ENCODE measurements around the gene NUCB2.

The NUCB2 gene

GRCh38 chr11:17280494-17281127 is 4.1 kb downstream of the NUCB2 start:
- no peak overlapping the region for H3K4me3 ChIP-seq (ENCODE audit: control insufficient read depth, low read depth, low read length)
- no peak for TF ChIP-seq CTCF (conservative IDR thresholded peaks at IDR 0.05; ENCODE audit: control insufficient read depth, insufficient read depth, low read depth, low read length)
- DNase-seq (ENCODE audit: low read depth) = no peak

- no peak overlapping the region for H3K4me3 ChIP-seq (ENCODE audit: control insufficient read depth, low read depth, low read length)
- DNase-seq (ENCODE audit: low read depth) = no peak
- no peak for TF ChIP-seq CTCF (conservative IDR thresholded peaks at IDR 0.05; ENCODE audit: control insufficient read depth, insufficient read depth, low read depth, low read length)
Measured at GRCh38 chr11:17286332-17286731, 9.8 kb downstream of the NUCB2 start.

GRCh38 chr11:17287058-17287457 is 10.5 kb downstream of the NUCB2 start:
- H3K4me3 ChIP-seq (ENCODE audit: control insufficient read depth, low read depth, low read length) = no peak overlapping the region
- DNase-seq (ENCODE audit: low read depth) = no peak
- no peak for TF ChIP-seq CTCF (conservative IDR thresholded peaks at IDR 0.05; ENCODE audit: control insufficient read depth, insufficient read depth, low read depth, low read length)

GRCh38 chr11:17291710-17292109 is 15.2 kb downstream of the NUCB2 start:
- H3K4me3 ChIP-seq (ENCODE audit: control insufficient read depth, low read depth, low read length) = no peak overlapping the region
- TF ChIP-seq CTCF (conservative IDR thresholded peaks at IDR 0.05; ENCODE audit: control insufficient read depth, insufficient read depth, low read depth, low read length) = no peak
- no peak for DNase-seq (ENCODE audit: low read depth)

- no peak overlapping the region for H3K4me3 ChIP-seq (ENCODE audit: control insufficient read depth, low read depth, low read length)
- no peak for DNase-seq (ENCODE audit: low read depth)
- TF ChIP-seq CTCF (conservative IDR thresholded peaks at IDR 0.05; ENCODE audit: control insufficient read depth, insufficient read depth, low read depth, low read length) = no peak
Measured at GRCh38 chr11:17293311-17293710, 16.8 kb downstream of the NUCB2 start.

GRCh38 chr11:17294033-17294432 is 17.5 kb downstream of the NUCB2 start:
- no peak for TF ChIP-seq CTCF (conservative IDR thresholded peaks at IDR 0.05; ENCODE audit: control insufficient read depth, insufficient read depth, low read depth, low read length)
- no peak for DNase-seq (ENCODE audit: low read depth)
- H3K4me3 ChIP-seq (ENCODE audit: control insufficient read depth, low read depth, low read length) = no peak overlapping the region
